Measurements from ENCODE around the gene PKIB. TPM values are rescaled to one million over a fixed set of nuclear protein-coding genes. Genes with fewer than 3 reads are reported as not detected.

The PKIB gene
- total and polyA plus RNA-seq, 7 donors = 0.49 to 420 (median 40.4) TPM; not detected in 1

DNA sequence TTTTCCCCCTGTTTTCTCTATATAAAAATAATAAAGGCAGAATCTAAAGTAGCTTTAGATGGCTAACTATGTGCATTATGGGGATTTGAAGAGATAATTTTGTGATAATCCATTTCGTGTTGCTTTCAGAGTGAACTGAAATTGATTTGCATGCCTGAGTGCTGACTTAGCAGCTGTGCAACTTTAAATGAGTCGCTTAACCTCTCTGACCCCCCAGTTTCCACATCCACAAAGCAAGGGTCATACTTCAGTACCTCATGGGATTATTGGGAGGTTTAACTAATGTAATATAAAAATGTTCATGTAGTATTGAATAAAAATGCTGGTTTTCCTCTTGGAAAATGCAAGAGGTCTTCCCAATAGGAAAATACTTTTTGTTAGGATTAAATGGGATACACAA lies 105.5 kb downstream of the PKIB start:
- no peaks in the 10 kb centered on the region for H3K9me3 ChIP-seq
- TF ChIP-seq POLR2A (IDR thresholded peaks at IDR 0.05) (no peak), EP300 (IDR thresholded peaks at IDR 0.05) (no peak), POLR2AphosphoS5 (IDR thresholded peaks at IDR 0.05) (no peak), CTCF (IDR thresholded peaks at IDR 0.05) (no peak)
- DNase-seq = no peak
- H3K27ac ChIP-seq = no peak overlapping the region
- no peak overlapping the region for H3K4me3 ChIP-seq
- intact Hi-C loops (cut with DNase I) = no loop called here
- WGBS, 2 donors = 82 to 85% methylated on average over 2 of the region's 2 CpGs
- no peaks in the 10 kb centered on the region for H3K36me3 ChIP-seq
- H3K4me1 ChIP-seq = no peaks in the 10 kb centered on the region
- no peaks in the 10 kb centered on the region for H3K27me3 ChIP-seq

DNA sequence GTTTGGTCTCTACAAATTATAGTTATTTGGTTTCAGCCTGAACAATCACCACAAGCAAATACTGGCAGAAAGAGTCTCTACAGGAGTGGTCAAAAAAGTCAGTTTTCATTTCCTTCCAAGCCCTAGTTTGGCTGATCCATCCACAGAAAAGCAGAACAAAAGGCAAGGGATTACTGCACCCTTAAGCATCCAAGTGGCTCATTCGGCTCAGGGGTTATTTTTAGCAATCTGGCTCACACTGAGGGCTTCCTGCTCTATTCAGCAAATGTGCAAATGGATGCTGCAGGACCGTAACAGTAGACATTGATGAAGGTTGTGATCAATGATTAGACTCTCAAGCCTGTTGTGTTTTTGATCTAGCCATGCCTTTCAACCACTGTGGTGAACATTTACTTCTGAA lies 107.1 kb downstream of the PKIB start:
- no peak for TF ChIP-seq CTCF (IDR thresholded peaks at IDR 0.05)
- no peak for TF ChIP-seq EP300 (IDR thresholded peaks at IDR 0.05)
- TF ChIP-seq POLR2AphosphoS5 (IDR thresholded peaks at IDR 0.05) = no peak
- no peak for TF ChIP-seq POLR2A (IDR thresholded peaks at IDR 0.05)
- H3K4me3 ChIP-seq = no peak overlapping the region

GRCh38 chr6:122718616-122719015 lies 108.4 kb downstream of the PKIB start:
- Histone ChIP-seq H3K4me1 (no peaks in the 10 kb centered on the region), H3K27ac (no peak overlapping the region), H3K36me3 (no peaks in the 10 kb centered on the region), H3K4me3 (no peak overlapping the region), H3K27me3 (no peaks in the 10 kb centered on the region), H3K9me3 (no peaks in the 10 kb centered on the region)
- WGBS, 2 donors = 87 to 88% methylated on average over 4 of the region's 4 CpGs
- intact Hi-C loops (cut with DNase I) = no loop called here
- DNase-seq = no peak
- TF ChIP-seq POLR2A (IDR thresholded peaks at IDR 0.05) = no peak
- TF ChIP-seq CTCF (IDR thresholded peaks at IDR 0.05) = no peak
- TF ChIP-seq POLR2AphosphoS5 (IDR thresholded peaks at IDR 0.05) = no peak
- TF ChIP-seq EP300 (IDR thresholded peaks at IDR 0.05) = no peak

More for the DNA sequence above, 107.1 kb downstream of the PKIB start:
- H3K4me1 ChIP-seq = no peaks in the 10 kb centered on the region
- H3K27ac ChIP-seq = no peak overlapping the region
- intact Hi-C loops (cut with DNase I) = no loop called here
- 50 to 78% methylated on average over 2 of the region's 2 CpGs for WGBS, 2 donors
- H3K9me3 ChIP-seq = no peaks in the 10 kb centered on the region
- H3K36me3 ChIP-seq = no peaks in the 10 kb centered on the region
- no peak for DNase-seq
- no peaks in the 10 kb centered on the region for H3K27me3 ChIP-seq

GRCh38 chr6:122719176-122719575 lies 109.0 kb downstream of the PKIB start:
- Histone ChIP-seq H3K27me3 (no peaks in the 10 kb centered on the region), H3K9me3 (no peaks in the 10 kb centered on the region), H3K4me3 (no peak overlapping the region), H3K36me3 (no peaks in the 10 kb centered on the region), H3K27ac (no peak overlapping the region), H3K4me1 (no peaks in the 10 kb centered on the region)
- no peak for DNase-seq
- intact Hi-C loops (cut with DNase I) = no loop called here
- no peak for TF ChIP-seq POLR2A (IDR thresholded peaks at IDR 0.05)
- TF ChIP-seq EP300 (IDR thresholded peaks at IDR 0.05) = no peak
- TF ChIP-seq CTCF (IDR thresholded peaks at IDR 0.05) = no peak
- TF ChIP-seq POLR2AphosphoS5 (IDR thresholded peaks at IDR 0.05) = no peak

- no peak for DNase-seq
- no peaks in the 10 kb centered on the region for H3K9me3 ChIP-seq
- H3K27me3 ChIP-seq = no peaks in the 10 kb centered on the region
- H3K36me3 ChIP-seq = no peaks in the 10 kb centered on the region
- H3K4me3 ChIP-seq = no peak overlapping the region
- H3K4me1 ChIP-seq = no peaks in the 10 kb centered on the region
- WGBS, 2 donors = 84 to 90% methylated on average over 4 of the region's 4 CpGs
- TF ChIP-seq POLR2A (IDR thresholded peaks at IDR 0.05) (no peak), POLR2AphosphoS5 (IDR thresholded peaks at IDR 0.05) (no peak), CTCF (IDR thresholded peaks at IDR 0.05) (no peak), EP300 (IDR thresholded peaks at IDR 0.05) (no peak)
- intact Hi-C loops (cut with DNase I) = no loop called here
- no peak overlapping the region for H3K27ac ChIP-seq
Measured at GRCh38 chr6:122722746-122723145, 112.5 kb downstream of the PKIB start.
